HG02840 (cell line): ENCODE measurements around the gene SLC29A3.
"Not testable (repeated sequence)": the region's sequence is repeated elsewhere in the genome, so short reads cannot be mapped to it uniquely, and the experiment has no call there.

Experiments used
- ATAC-seq: cut with Tn5 transposase; IDR thresholded peaks from one replicate; pipeline ENCODE4 v1.9.1; 2021; ENCODE audit warnings: mild to moderate bottlenecking, moderate library complexity, moderate number of reproducible peaks; ENCODE audit not compliant: unreplicated experiment, low FRiP score

SLC29A3 gene

GRCh38 chr10:71343392-71343773 is 24.3 kb downstream of the SLC29A3 start:
- no peak for ATAC-seq

- ATAC-seq, result no peak
These were observed 25.3 kb downstream of the SLC29A3 start for GRCh38 chr10:71344154-71344925.

GRCh38 chr10:71344993-71345480 is 26.0 kb downstream of the SLC29A3 start:
- ATAC-seq, result no peak

- no peak for ATAC-seq
These were observed 26.6 kb downstream of the SLC29A3 start for GRCh38 chr10:71345694-71346093.

GRCh38 chr10:71346731-71347130 is 27.7 kb downstream of the SLC29A3 start:
- ATAC-seq, result no peak

- no peak for ATAC-seq
These were observed 28.7 kb downstream of the SLC29A3 start for GRCh38 chr10:71347587-71348395.

- no peak for ATAC-seq
These were observed 29.8 kb downstream of the SLC29A3 start for GRCh38 chr10:71348850-71349249.

GRCh38 chr10:71349406-71349805 is 30.3 kb downstream of the SLC29A3 start:
- ATAC-seq, result no peak

- ATAC-seq, result no peak
These were observed 32.0 kb downstream of the SLC29A3 start for GRCh38 chr10:71351087-71351486.

- no peak for ATAC-seq
These were observed 32.7 kb downstream of the SLC29A3 start for GRCh38 chr10:71351628-71352319.

- no peak for ATAC-seq
These were observed 34.6 kb downstream of the SLC29A3 start for GRCh38 chr10:71353639-71354038.

- no peak for ATAC-seq
These were observed 35.7 kb downstream of the SLC29A3 start for GRCh38 chr10:71354776-71355175.

GRCh38 chr10:71355886-71356285 is 36.8 kb downstream of the SLC29A3 start:
- ATAC-seq, result no peak

- ATAC-seq, result no peak
These were observed 38.8 kb downstream of the SLC29A3 start for GRCh38 chr10:71357792-71358265.

- no peak for ATAC-seq
These were observed 39.2 kb downstream of the SLC29A3 start for GRCh38 chr10:71358277-71358676.

- ATAC-seq, result not testable (repeated sequence)
These were observed 39.8 kb downstream of the SLC29A3 start for GRCh38 chr10:71358906-71359305.

GRCh38 chr10:71359364-71360046 is 40.4 kb downstream of the SLC29A3 start:
- ATAC-seq, result no peak

- no peak for ATAC-seq
These were observed 41.7 kb downstream of the SLC29A3 start for GRCh38 chr10:71360735-71361134.

- ATAC-seq, result no peak
These were observed 42.5 kb downstream of the SLC29A3 start for GRCh38 chr10:71361581-71361980.

- no peak for ATAC-seq
These were observed 43.1 kb downstream of the SLC29A3 start for GRCh38 chr10:71362141-71362540.
